ENCODE results near the gene WSCD1.

The WSCD1 gene

GRCh38 chr17:6070913-6071511 is 833 bp downstream of the WSCD1 start:
- Mint-ChIP-seq H3K27me3 (peaks cover 67% of the 10 kb centered on the region), H3K27ac (no peak overlapping the region), H3K36me3 (ENCODE audit: low read depth) (no peaks in the 10 kb centered on the region), H3K9me3 (no peaks in the 10 kb centered on the region), H3K4me3 (no peak overlapping the region), H3K4me1 (ENCODE audit: low read depth) (peaks cover 6% of the 10 kb centered on the region)
- intact Hi-C loops (cut with micrococcal nuclease), result no loop called here

DNA sequence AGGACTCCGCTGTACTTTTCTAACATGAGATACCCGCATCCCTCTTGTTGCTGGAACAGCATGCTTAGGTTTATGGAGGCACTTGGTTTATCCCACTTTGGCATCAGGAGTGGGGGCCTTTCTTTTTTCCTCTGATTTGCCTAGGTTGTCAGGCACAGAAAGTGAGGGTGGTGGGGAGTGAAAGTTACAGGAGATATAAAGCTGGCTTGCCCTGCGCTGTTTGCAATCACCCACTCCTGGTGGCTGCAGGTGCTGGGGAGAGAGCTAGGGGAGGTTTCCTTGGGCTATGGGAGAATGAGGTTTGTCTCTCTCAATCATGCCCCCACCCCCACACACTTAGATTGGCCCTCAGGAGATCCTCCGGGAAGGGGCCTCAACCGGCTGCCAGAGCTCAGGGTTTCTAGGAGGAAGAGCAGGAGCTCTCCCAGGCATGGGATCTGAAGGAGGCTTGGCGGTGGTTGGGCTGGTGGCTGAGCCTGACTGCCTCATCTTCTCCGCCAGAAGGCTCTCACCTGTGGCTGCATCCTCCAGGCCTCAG is 1.4 kb downstream of the WSCD1 start:
- H3K4me3 Mint-ChIP-seq, result no peak overlapping the region
- H3K4me1 Mint-ChIP-seq (ENCODE audit: low read depth), result peaks cover 6% of the 10 kb centered on the region
- H3K36me3 Mint-ChIP-seq (ENCODE audit: low read depth), result no peaks in the 10 kb centered on the region
- H3K27ac Mint-ChIP-seq, result no peak overlapping the region
- intact Hi-C loops (cut with micrococcal nuclease), result no loop called here
- peaks cover 65% of the 10 kb centered on the region for H3K27me3 Mint-ChIP-seq
- H3K9me3 Mint-ChIP-seq, result no peaks in the 10 kb centered on the region

DNA sequence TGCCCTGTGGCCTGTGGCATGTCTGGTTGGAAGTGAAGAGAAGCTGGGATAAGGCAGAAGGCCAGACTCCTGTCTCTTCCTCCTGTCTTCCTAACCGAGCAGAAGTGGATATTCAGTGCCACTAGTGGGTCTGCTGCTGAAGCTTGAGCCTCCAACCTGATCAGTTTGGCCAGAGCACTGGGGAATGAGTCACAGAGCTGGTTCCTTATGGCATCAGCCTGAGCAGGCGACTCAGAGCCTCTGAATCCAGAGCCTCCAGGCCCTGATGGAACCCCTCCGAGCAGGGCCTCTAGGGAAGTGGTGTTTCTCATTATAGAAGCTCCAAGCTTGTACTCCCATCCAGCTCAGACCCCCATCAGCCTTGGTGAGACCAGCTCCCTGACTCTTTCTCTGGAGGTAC is 2.0 kb downstream of the WSCD1 start:
- Mint-ChIP-seq H3K36me3 (ENCODE audit: low read depth) (no peaks in the 10 kb centered on the region), H3K27me3 (peaks cover 61% of the 10 kb centered on the region), H3K4me1 (ENCODE audit: low read depth) (peaks cover 6% of the 10 kb centered on the region), H3K9me3 (no peaks in the 10 kb centered on the region), H3K4me3 (no peak overlapping the region), H3K27ac (no peak overlapping the region)
- intact Hi-C loops (cut with micrococcal nuclease), result no loop called here

DNA sequence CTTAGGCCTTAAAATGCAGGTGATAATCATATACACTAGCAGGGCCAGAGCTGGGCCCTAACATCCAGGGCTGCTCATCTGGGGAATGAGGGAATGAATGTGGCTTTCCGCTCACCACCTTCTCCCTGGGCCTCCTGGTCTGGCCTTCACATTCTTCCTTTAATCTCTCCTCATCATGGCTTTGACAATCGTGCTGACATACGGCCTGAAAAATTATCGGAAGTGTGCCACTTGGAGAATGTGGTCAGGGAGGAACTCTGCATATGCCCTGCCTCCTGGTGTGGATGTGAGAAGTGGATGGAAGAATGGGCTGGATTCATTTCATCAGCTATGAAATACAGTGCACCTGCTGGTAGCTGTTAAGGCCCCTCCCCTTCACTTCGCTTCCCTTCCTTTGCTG is 2.4 kb downstream of the WSCD1 start:
- H3K4me3 Mint-ChIP-seq, result no peak overlapping the region

DNA sequence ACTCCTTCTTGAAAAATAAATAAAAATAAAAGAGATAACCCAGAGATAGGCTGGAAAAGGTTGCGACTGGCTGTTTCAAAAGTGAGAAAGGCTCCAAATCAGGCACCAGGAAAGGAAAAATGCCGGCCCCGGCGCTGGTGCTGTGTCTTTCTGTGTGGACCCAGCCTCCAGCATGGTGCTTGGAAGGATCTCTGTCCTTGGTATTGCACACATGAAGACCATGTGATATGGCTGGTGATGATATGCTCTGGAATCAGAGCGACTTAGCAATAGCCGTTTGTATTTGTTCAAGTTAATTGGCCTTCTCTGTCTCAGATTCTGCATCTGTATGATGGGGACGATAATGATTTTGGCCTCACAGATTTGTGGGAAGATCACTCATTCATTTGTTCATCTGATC is 3.4 kb downstream of the WSCD1 start:
- intact Hi-C loops (cut with micrococcal nuclease), result no loop called here
- Mint-ChIP-seq H3K27me3 (peaks cover 46% of the 10 kb centered on the region), H3K9me3 (no peaks in the 10 kb centered on the region), H3K36me3 (ENCODE audit: low read depth) (no peaks in the 10 kb centered on the region), H3K27ac (no peak overlapping the region), H3K4me3 (no peak overlapping the region), H3K4me1 (ENCODE audit: low read depth) (peaks cover 6% of the 10 kb centered on the region)

More for the DNA sequence above, 2.4 kb downstream of the WSCD1 start:
- Mint-ChIP-seq H3K36me3 (ENCODE audit: low read depth) (no peaks in the 10 kb centered on the region), H3K4me1 (ENCODE audit: low read depth) (peaks cover 6% of the 10 kb centered on the region), H3K27me3 (peaks cover 56% of the 10 kb centered on the region), H3K9me3 (no peaks in the 10 kb centered on the region), H3K27ac (no peak overlapping the region)
- intact Hi-C loops (cut with micrococcal nuclease), result no loop called here

DNA sequence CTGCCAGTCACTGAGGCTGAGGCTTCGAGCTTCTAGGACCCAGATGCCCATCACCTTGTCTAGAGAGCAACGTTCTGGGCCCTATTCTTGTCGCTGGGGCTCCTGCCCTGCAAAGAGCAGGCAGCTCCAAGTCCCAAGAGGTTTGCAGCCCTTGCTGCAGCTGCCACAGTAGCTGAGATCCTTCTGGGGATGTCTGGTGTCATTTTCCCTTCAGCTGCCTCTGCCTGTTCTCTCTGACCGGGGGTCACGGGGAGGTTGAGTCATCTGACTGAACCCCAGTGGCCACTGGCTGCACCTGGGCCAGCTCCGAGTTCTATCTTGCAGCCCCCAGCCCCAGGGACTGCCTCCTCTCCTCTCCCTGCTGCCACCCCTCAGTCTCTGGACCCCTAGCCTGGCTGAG is 4.9 kb downstream of the WSCD1 start:
- intact Hi-C loops (cut with micrococcal nuclease), result no loop called here
- Mint-ChIP-seq H3K36me3 (ENCODE audit: low read depth) (no peaks in the 10 kb centered on the region), H3K9me3 (no peaks in the 10 kb centered on the region), H3K27ac (no peak overlapping the region), H3K4me3 (no peak overlapping the region), H3K4me1 (ENCODE audit: low read depth) (peaks cover under 1% of the 10 kb centered on the region), H3K27me3 (peaks cover 32% of the 10 kb centered on the region)

DNA sequence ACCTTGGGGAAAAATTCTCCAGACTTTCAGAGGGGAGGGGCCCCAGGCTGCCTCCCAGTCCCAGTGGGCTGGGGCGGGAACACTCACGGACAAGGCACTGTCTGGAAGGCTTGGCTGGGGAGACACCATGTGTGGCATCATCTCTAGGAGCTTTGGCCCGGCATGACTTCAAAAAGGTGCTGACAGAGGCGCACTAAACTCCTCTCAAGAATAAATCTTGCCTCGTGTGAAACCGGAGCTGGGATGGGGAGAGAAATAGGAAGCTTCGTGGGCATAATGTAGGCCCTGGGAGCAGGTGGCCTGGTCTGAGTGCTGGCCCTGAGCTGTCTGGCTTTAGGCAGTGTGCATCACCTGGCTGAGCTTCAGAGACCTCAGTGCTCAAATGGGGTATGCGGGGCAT is 5.7 kb downstream of the WSCD1 start:
- H3K27me3 Mint-ChIP-seq, result peaks cover 31% of the 10 kb centered on the region
- H3K4me3 Mint-ChIP-seq, result no peak overlapping the region
- H3K27ac Mint-ChIP-seq, result no peak overlapping the region
- no peaks in the 10 kb centered on the region for H3K4me1 Mint-ChIP-seq (ENCODE audit: low read depth)
- H3K36me3 Mint-ChIP-seq (ENCODE audit: low read depth), result no peaks in the 10 kb centered on the region
- intact Hi-C loops (cut with micrococcal nuclease), result no loop called here
- no peaks in the 10 kb centered on the region for H3K9me3 Mint-ChIP-seq

GRCh38 chr17:6077752-6078151 is 7.6 kb downstream of the WSCD1 start:
- Mint-ChIP-seq H3K4me3 (no peak overlapping the region), H3K4me1 (ENCODE audit: low read depth) (no peaks in the 10 kb centered on the region), H3K9me3 (no peaks in the 10 kb centered on the region), H3K27me3 (peaks cover 12% of the 10 kb centered on the region), H3K27ac (no peak overlapping the region), H3K36me3 (ENCODE audit: low read depth) (no peaks in the 10 kb centered on the region)
- intact Hi-C loops (cut with micrococcal nuclease), result no loop called here

- Mint-ChIP-seq H3K4me1 (ENCODE audit: low read depth) (no peaks in the 10 kb centered on the region), H3K9me3 (no peaks in the 10 kb centered on the region), H3K4me3 (no peak overlapping the region), H3K27me3 (peaks cover 6% of the 10 kb centered on the region), H3K27ac (no peak overlapping the region), H3K36me3 (ENCODE audit: low read depth) (no peaks in the 10 kb centered on the region)
- intact Hi-C loops (cut with micrococcal nuclease), result no loop called here
Observed at GRCh38 chr17:6078458-6078871, 8.3 kb downstream of the WSCD1 start.

DNA sequence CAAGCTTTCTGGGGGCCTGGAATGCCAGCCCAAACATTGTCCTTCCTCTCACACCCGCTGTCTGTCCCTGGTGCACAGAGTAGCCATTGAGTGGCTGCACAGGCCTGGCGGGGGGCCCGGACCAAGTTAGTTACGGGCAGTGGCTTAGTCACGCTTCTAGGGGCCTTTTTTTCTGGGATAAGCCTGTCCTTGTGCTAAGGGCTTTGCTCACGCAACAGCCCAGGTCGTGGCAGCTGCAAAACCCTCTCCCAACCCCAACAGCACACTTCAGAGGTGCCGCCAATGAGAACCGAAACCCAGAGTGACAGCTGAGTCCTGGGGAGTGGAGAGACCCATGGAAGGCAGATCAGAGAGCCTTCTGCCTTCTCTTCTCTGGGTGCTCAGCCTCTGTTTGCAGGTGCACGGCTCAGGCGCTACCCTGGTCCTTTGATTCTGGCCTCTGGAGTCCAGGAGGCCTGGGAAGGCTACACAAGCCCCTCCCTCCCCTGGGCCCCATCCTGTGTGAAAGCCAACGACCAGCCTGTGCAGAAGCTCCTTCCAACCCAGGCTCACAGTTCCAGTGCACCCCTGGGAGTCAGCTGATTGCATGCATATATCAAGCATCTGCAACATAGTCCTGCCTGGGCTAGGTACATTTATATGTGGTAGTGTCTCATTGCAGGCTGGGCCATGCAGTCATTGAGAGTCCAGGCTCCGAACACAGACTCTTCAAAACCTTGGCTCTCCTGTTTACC is 9.1 kb downstream of the WSCD1 start:
- Mint-ChIP-seq H3K27me3 (peaks cover 2% of the 10 kb centered on the region), H3K9me3 (no peaks in the 10 kb centered on the region), H3K27ac (no peak overlapping the region), H3K4me1 (ENCODE audit: low read depth) (no peaks in the 10 kb centered on the region), H3K36me3 (ENCODE audit: low read depth) (no peaks in the 10 kb centered on the region), H3K4me3 (no peak overlapping the region)
- intact Hi-C loops (cut with micrococcal nuclease), result no loop called here

- intact Hi-C loops (cut with micrococcal nuclease), result no loop called here
- H3K27me3 Mint-ChIP-seq, result no peaks in the 10 kb centered on the region
- H3K27ac Mint-ChIP-seq, result no peak overlapping the region
- H3K4me1 Mint-ChIP-seq (ENCODE audit: low read depth), result no peaks in the 10 kb centered on the region
- H3K36me3 Mint-ChIP-seq (ENCODE audit: low read depth), result no peaks in the 10 kb centered on the region
- H3K9me3 Mint-ChIP-seq, result no peaks in the 10 kb centered on the region
- no peak overlapping the region for H3K4me3 Mint-ChIP-seq
Observed at GRCh38 chr17:6079960-6080359, 9.8 kb downstream of the WSCD1 start.

GRCh38 chr17:6080711-6081430 is 10.7 kb downstream of the WSCD1 start:
- no peaks in the 10 kb centered on the region for H3K36me3 Mint-ChIP-seq (ENCODE audit: low read depth)
- no peak overlapping the region for H3K27ac Mint-ChIP-seq
- H3K27me3 Mint-ChIP-seq, result no peaks in the 10 kb centered on the region
- H3K4me1 Mint-ChIP-seq (ENCODE audit: low read depth), result no peaks in the 10 kb centered on the region
- intact Hi-C loops (cut with micrococcal nuclease), result no loop called here
- H3K9me3 Mint-ChIP-seq, result no peaks in the 10 kb centered on the region
- H3K4me3 Mint-ChIP-seq, result no peak overlapping the region

DNA sequence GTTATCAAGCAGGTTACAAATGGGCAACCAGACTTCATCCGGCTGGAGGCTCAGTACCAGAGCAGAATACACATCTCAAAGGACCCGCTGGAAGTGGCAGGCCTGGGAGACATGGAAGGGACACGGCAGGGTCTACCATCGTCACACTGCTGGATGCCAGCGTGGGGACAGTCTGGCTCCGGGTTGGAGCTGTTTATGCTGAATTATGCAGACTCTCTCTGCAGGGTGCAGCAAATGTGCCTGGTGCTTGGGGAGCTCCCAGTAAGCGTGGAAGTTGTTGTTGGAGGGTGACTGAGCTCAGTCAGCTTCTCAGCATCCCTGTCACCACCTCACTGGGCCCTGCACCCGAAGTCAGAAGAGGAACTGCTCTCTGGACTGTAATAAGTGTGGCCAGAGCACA is 12.2 kb downstream of the WSCD1 start:
- Mint-ChIP-seq H3K27me3 (no peaks in the 10 kb centered on the region), H3K4me3 (no peak overlapping the region), H3K9me3 (no peaks in the 10 kb centered on the region), H3K36me3 (ENCODE audit: low read depth) (no peaks in the 10 kb centered on the region), H3K27ac (no peak overlapping the region), H3K4me1 (ENCODE audit: low read depth) (no peaks in the 10 kb centered on the region)
- intact Hi-C loops (cut with micrococcal nuclease), result no loop called here
